ENCODE data around the gene PLCG2. TPM values are rescaled to one million over a fixed set of nuclear protein-coding genes. Genes with fewer than 3 reads are reported as not detected.
"Not testable (repeated sequence)": the region's sequence is repeated elsewhere in the genome, so short reads cannot be mapped to it uniquely, and the experiment has no call there.

PLCG2 gene
- total RNA-seq, 1 donor from 2014 or later: 130 TPM

DNA sequence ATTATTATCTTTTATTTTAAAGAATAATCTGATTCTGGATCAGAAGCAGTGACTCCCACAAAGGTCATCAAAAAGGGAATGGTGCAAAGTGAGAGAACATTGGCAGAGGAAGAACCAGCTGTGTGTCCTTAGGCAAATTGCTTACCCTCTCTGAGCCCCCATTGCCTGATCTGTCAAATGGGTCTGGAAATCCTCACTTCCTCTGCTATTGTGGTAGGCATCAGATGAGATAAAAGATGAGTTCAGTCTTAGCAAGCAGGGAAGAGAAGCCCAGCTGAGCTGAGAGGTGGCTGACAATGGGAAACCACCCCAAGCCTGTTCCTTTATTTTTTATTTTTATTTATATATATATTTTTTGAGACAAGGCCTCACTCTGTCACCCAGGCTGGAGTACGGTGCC is 24.2 kb upstream of the PLCG2 start:
- DNase-seq (ENCODE audit: low spot score): no peak

DNA sequence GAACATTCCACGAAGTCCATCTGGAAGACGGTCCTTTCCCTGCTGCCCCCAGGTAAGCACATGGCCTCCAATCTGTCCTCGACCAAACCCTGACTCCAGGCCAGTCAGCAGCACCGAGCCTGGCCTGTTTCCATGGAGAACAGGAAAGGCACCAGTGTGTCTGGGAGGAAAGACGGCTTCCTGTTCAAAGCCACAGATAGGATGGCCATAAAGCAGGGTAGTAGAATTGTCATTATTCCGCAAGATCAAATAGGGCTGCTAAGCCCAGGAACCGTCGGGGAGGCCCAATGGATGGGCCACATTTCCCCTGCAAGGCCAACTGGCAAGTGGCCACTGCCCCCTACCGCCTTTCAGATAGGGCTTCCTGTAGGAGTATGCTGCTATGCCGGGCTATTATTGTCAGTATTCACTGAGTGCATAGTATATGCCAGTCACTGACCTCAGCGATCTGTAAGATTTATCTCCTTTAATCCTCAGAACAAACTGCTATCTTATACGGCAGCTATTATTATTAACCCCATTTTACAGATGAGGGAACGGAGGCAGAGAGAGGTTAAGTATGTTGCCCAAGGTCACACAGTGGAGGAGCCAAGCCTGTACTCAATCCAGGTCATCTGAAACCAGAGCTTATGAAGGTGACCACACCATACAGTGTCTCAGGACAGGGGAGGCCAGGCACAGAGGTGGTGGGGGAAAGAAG is 23.0 kb upstream of the PLCG2 start:
- no peak for DNase-seq (ENCODE audit: low spot score)

DNA sequence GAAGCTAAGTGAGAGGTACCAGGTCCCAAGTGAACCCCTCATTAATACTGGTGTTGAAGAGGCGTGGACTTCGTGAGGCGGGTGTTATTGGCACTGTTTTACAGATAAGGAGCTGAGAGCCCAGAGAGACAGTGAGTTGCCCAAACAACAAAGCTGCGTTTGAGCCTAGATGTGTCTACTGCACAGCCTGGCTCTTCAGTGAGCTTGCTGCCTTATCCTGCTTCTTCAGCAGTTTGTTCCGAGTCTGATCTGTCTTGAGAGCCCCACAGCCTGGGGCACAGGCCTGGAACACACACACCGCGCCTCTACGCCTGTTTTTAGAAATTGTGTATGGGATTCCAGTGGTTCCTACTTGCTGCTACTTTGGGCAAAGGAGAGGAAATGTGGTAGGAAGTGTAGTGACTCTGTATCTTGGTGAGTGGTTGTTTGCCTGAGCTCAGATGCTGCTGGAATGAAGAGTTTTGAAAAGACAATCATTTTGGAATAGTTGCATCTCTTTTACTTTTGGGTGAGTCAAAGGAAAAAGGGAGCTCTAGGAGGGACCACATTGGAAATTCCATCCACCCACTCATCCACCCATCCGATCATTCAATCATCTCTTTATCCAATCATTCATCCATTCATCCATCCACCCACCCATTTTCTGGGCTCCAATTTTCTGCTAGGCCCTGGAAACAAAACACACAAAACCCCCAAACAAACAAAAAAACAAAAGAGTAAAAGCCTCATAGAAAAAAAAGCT is 22.3 kb upstream of the PLCG2 start:
- no peak for DNase-seq (ENCODE audit: low spot score)

DNA sequence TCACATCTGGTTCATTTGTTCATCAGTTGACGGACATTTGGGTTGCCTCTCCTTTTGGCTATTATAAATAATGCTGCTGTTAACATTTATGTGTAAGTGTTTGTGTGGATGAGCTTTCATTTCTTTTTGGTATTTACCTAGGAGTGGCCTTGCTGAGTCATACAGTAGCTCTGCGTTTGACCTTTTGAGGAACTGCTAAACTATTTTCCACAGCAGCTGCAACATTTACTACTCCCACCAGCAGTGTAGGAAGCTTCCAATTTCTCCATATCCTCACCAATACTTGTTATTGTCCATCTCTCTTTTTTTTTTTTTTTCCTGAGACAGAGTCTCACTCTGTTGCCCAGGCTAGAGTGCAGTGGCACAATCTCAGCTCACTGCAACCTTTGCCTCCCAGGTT is 20.7 kb upstream of the PLCG2 start:
- no peak for DNase-seq (ENCODE audit: low spot score)

DNA sequence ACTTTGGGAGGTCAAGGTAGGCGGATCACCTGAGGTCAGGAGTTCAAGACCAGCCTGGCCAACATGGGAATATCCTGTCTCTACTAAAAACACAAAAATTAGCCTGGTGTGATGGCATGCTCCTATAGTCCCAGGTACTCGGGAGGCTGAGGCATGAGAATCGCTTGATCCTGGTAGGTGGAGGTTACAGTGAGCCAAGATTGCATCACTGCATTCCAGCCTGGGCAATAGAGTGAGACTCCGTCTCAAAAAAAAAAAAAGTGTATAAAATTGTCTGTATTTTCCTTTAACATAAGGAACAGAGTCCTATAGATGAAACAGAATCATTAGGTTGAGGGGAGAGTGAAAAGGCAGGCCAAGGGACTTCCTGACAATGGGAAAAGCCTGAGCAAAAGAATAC is 16.8 kb upstream of the PLCG2 start:
- not testable (repeated sequence) for DNase-seq (ENCODE audit: low spot score)

DNA sequence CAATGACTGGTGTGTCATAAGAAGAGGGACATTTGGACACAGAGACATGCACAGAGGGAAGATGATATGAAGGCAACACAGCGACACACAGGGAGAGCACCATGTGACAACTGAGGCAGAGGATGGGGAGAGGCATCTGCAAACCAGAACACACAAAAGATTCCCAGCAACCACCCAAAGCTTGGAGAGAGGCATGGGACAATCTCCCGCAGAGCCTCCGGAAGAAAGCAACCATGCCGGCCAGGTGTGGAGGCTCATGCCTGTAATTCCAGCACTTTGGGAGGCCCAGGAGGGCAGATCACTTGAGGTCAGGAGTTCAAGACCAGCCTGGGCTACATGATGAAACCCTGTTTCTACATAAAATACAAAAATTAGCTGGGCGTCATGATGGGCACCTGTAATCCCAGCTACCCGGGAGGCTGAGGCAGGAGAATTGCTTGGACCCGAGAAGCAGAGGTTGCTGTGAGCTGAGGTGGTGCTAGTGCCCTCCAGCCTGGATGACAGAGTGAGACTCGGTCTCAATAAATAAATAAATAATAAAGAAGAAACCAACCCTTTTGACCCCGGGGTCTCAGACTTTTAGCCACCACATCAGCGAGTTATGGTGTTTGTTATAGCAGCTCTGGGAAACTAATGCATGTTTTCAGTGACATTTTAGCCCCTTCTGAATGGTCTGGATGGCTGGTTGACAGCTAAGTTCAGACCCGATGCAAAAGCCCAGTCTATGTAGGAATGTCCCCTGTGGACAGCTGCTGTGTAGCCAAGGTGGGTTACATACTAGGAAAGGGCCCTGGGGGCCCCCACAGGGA is 13.8 kb upstream of the PLCG2 start:
- DNase-seq (ENCODE audit: low spot score): no peak

DNA sequence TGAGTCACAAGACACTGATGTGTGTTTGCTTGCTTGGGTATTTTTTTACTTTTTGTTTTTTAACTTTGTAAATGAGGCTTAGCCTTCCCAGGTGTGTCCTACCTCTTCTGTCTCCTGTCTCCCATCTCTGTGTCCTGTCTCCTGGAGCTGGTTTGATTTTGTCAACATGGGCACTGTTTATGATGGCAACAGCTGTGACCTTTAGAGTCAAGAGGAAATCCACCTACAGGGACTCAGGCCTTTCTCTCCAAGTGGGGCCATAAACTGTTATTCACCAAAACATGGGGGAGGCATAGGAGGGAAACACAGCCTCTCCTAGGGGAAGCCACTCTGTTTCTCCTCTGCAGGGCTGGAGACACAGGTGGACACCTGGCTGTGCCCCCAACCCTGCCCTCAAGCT is 13.1 kb upstream of the PLCG2 start:
- DNase-seq (ENCODE audit: low spot score): no peak

DNA sequence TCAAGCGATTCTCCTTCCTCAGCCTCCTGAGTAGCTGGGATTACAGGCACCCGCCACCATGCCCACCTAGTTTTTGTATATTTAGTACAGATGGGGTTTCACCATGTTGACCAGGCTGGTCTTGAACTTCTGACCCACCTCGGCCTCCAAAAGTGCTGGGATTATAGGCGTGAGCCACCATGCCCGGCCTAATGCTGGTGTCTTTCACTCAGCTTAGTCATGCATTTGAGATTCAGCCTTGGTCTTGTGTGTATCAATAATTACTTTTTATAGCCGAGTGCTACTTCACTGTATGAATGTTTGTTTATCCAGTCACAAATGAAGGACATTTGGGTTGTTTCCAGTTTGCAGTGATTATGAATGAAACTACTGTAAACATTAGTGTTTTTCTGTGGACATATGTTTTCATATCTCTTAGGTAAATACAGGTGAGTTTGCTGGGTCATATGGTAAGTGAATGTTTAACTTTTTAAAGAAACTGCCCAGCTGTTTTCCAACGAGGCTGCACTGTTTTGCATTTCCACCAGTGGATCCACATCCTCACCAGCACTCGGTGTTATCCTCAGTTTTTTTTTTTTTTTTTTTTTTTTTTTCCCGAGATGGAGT is 11.0 kb upstream of the PLCG2 start:
- peak; percentile 51 for DNase-seq (ENCODE audit: low spot score)

DNA sequence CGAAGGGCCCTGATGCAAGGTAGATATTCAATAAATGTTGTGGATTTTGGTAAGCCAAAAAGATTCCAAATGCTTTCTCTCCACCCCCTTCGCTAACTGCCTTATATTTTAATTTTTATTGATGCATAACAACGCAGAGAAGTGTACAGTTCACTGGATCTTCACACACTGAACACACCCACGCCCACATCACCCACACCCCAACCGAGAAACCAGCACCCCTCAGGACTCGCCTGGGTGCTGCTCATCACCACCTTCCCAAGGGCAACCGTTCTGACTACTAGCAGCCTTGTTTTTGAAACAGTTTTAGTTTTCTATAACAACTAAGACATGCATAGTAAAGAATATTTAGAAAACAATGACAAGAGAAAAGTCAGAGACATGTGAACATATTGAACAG is 9.1 kb upstream of the PLCG2 start:
- no peak for DNase-seq (ENCODE audit: low spot score)

DNA sequence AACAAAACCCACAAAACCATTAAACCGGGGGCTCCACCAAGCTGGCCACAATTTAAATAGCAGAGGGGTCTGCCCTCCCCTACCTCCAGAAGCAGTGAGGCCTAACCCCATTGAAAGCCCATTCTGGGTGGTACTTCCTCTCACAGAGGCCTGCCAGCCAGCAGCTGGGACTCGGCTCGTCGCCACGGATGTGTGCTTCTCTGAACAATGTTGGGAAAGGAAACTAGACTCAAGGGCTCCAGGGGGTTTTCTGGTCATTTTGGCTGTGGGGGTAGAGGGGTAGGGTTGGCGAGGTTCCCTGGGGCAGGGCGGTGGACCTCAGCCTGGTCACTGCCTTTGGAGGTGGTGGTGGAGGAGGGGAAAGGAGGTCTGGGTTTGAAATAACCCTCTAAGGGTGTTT is 4.7 kb upstream of the PLCG2 start:
- DNase-seq (ENCODE audit: low spot score): no peak

DNA sequence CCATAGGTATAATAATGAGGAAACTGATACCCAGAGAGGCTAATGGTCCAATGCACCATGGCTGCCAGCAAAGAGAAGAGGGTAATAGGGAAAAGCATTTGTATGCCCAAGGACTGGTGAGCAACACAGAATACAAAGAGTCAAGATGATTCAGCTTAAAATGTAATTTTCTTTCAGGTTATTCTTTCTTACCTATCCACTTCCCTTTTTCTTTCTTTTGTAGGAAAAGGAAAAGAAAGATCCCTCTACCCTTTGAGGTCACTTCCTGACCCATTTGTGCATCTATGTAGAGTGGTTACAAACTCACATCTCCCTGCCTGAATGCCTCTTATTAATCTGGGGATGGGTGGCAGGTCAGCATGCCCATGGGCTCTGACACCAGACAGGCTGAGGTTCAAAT is 3.5 kb upstream of the PLCG2 start:
- no peak for DNase-seq (ENCODE audit: low spot score)

DNA sequence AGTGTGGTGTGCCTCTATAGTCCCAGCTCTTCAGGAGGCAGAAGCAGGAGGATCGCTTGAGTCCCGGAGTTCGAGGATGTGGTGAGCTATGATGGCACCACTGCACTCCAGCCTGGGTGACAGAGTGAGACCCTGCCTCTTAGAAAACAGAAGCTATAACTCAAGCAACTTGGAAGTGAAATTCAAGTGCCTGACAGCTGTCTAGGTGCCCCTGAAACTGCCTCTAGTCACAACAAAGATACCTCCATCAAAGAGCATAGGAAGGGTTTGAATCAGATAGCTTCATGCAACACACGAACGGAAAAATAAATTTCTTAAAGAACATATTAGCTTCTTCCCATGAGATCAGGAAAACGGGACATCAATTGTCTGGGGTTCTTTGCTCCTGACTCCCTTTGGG is 860 bp upstream of the PLCG2 start:
- DNase-seq (ENCODE audit: low spot score): no peak

DNA sequence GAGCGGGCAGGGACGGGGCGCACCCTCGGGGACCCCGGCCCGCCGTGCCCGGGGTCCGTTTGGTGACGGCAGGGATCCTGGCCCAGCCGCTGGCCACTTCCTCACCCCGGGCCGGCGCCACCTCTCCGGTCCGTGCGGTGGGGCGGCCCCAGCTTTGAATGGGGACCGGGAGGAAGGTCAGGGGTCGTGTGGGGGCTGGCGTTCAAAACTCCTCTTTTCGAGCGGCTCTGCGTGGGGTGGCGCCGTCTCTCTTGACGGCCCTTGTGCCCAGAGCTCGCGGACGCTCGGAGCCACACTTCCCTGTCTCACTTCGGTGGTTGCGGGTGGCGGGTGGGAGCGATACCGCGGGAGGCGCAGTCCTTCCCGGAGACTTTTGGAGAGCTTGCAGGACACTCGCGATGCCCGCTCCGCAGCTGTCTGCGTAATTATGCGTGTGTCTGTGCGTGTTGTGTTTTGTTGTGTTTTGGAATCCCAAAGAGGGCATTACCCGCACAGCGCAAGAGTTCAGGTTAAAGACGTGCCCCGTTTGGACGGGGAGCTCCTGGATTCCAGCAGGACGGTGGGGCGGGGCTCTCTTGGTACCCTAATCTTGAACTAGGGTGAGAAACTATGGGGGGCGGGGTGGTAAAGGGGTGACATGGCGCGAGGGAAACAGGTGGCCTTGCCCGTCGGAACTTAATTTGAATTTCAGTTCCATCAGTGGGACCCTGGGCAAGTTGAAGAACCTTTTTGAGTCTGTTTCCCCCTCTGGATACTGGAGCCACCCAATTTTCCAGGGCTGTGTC is 637 bp downstream of the PLCG2 start:
- no peak for DNase-seq (ENCODE audit: low spot score)

DNA sequence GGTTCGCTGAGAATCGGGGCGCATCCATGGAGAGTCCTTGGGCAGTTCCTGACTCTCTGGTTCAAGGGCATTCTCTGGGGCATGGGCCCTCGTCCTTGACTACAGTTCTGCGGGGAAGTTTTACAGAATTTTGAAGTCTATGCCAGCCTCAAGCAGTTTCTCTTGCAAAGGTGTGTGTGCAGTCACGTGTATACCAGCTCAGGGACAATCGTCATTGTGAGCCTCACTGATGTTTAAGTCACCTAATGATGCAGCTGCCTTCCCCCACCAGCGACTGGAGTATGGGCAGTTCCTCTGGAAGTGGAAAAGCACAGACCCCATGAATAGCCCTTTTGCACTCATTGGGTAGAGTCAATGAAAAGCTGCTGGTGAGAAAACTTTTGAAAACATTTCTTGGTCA is 1.3 kb downstream of the PLCG2 start:
- DNase-seq (ENCODE audit: low spot score): no peak

DNA sequence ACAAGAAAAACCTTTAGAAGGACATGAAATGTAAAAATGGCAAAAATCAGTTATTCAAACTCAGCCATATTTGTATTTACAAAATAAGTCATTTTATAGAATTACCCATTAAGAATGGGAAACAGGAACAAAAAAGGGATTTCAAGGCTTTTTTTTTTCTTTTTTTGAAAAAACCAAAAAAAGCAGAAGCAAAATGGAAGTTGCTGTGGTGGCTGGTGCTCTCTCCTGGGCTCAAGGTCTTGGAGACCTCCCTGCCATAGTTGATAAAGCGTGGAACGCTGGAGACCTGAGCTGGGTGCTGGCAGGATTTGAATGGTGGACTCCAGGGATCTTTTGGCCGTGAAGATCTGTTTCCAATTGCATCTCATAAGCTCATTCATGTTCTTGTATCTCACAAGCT is 3.1 kb downstream of the PLCG2 start:
- DNase-seq (ENCODE audit: low spot score): no peak

DNA sequence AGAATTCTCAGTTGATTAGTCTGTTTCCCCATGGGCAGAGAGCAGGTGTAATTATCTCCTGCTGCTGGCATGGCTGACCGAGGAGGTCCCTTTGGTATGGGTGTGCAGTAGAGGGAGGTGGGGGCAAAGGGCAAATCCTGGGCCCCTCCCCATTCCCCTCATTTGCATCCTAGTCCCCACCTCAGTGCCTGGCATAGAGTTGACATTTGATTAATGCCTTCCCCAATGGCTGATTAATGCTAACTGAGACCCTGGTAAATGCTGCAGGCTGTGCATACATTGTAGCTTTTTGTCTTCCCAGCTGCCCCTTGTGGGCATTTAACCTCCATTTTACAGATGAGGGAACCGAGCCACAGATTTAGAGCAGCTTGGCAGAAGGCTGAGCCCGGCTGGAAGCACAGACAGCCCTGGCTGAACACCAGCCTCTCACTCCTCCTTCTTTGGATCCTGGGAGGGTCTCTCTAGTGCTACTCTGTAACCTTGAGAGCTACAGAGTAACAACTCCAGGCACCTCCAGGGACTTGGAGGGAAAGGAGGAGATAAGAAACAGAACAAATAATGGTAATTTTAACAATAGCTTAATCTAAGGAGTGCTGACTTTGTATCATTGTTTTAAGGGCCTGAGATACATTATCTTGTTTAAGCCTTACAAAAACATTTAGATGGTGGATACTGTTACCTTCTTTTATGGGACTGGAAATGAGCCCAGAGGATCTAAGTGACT is 5.1 kb downstream of the PLCG2 start:
- no peak for DNase-seq (ENCODE audit: low spot score)

DNA sequence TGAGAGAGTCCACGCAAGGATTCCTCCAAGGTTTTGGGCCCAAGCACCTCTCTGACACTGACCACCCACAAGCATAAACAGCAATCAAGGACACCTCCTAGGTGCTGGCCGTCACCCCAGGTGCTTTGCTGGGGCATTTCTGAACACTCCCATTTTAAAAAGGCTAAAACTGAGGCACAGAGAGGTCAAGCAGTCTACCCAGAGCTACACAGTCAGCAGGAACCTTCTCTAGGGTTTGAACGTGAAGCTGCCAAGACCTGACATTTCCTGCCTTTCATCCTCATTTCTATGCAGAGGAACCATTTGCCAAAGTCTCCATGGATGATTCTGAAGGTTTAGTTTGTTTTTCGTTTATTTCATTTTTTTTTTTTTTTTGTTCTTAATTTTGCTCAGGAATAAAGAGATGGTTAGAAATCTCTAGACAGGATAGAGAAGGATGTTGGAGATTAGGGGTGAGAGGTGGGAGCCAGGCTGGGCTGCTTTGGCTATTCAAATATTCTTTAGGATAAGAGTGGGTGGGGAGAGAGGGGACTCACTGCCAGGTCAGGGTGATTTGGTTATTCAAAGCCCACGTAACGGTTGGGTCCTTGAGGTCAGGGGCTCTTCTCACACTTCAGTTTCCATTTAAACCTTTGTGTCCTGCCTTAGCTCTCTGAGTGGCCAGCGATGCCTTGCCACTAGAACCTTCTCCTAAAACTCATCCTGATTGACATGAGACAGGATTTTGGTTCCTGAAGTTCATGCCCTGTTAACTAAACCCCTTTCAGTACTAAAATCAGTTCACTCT is 6.2 kb downstream of the PLCG2 start:
- DNase-seq (ENCODE audit: low spot score): no peak

DNA sequence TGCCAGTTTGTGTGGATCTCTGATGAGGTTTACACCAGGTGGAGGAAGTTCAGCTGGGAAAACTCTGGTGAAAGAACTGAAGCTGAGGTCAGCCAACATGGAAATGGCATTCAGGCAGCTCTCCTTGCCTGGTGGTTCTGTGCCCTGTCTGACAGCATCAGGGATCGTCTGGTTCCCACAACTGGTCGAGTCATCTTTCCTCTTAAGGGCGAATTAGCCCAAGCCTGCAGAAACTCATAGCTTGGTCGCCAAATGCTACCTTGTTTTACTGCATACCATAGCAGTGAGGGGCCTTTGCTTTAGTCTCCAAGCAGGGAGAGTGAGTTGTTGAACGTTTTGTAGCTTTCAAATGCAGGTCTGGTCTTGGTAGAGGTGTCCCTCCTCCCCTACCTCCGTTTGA is 7.2 kb downstream of the PLCG2 start:
- DNase-seq (ENCODE audit: low spot score): no peak

DNA sequence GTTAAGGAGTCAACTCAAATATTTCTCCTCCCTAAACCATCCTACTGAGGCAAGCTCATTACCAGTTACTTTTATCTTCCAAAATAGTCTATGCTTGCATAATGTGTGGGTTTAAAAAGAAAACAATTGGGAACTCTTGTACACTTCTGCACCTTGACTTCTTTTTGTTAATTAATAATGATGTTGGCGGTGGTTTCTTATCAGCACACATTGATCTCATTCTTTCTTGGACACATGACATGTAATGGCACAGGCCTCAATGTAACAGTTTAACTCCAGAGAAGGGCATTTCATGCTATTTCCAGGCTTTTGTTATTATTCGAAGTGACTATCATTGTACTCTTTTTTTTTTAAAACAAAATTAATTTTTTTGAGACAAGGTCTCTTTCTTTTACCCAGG is 7.8 kb downstream of the PLCG2 start:
- DNase-seq (ENCODE audit: low spot score): no peak

DNA sequence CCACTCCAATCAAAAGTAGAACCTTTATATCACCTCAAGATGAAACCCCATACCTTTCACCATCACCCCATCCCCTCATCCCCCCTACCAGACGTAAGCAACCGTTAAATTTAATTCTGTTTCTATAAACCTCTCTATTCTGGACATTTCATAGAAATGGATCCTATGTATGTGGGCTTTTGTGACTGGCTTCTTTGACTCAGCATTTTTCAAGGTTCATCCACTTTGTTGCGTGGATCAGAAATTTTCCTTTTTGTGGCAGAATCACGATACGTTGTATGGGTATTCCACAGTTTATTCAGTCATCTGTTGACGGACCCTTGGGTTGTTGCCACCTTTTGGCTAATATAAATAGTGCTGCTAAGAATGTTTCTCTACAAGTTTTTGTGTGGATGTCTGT is 8.6 kb downstream of the PLCG2 start:
- DNase-seq (ENCODE audit: low spot score): no peak

Data from mucosa of gallbladder (tissue), 1 donor.